UCSD-AML1 (cell line): ENCODE measurements around the gene CHRNA1.

Experiments
- DNase-seq: peaks from one replicate; lab custom pipeline; 2025; ENCODE audit not compliant: unreplicated experiment; lab: John Stamatoyannopoulos, UW

CHRNA1 gene

DNA sequence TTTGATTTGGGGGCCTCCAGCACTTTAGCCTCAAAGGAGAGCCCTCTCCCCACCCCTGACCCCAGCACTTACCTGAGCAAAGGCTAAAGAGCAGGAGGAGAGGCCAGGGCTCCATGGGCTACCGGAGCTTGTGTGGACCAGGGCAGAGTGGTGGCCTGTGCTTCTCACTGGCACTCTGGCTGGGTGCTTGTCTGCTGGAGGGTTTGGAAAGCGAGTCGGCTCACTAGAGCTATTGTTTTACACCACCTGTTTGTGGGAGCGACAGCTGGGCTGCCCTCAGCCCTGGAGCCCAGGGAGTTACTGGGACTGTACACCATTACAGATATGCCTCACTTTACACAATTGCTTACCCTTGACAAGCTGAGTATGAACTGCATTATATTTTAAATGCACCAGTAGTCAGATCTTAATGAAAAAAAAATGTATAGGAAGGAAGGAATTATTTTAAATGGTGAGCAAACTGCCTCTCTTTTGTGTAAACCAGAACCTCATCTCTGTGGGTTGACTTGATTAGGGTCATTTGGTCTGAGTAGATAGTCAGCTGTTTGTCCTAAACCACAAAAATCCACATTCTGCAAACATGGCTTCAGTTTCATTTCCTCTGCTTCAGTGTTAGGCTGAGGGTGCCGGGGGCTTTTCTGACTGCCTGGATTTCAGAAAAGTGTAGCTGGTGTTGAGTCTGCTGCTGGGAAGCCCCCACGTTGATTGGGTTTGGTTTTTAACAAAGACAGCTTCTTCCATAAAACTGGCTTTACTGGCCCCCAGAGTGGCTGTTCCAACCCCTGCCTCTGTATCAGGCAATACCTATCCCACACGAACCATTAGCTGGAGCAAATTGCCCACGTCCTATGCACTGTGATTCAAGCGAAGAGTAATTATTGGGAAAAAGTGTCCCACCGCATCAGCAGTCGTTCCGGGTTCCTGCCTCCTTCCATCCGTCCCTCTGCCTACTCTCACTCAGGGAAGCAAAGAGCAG lies at the start of gene CHRNA1:
TSS of gene CHRNA1 (minus strand) at position 193 of the 976 bp plus-strand sequence. CDS start at position 115, 78 bp downstream.
- no peak for DNase-seq

DNA sequence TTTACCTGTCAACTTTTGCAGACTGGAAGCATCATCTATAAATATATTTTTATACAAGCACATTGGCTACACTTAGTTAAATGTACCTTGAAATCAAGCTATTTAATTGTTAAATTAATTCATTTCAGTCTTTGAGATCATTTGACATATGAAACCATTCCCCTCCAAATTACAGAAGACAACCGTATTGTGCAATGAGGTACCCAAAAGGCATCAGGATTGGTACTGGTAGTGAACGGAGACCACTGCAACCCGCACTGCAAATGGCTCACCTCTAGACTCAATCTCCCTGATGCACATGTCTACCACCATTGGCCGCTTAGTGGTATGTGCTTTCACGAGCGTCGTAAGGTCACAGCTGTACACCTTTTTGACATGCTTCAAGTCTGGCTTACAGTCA lies 47.8 kb upstream of the CHRNA1 start:
- DNase-seq = no peak

DNA sequence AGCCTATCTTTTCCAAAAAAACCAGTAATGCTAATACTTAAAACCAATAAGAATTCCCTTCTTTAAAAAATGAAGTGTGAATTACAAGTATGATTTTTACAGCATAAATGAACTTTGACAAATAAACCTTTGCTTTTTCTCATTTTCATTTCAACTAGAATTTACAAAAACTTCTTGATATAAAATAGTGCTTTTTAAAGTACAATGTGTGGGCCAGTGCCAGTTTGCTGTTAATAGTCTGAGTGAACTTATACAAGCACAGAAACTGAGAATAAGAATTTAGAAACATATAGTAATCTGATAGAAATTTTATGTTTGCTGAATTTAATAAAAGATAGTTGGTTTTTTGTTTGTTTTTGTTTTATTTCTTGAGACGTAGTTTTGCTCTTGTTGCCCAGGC lies 43.7 kb upstream of the CHRNA1 start:
- no peak for DNase-seq

DNA sequence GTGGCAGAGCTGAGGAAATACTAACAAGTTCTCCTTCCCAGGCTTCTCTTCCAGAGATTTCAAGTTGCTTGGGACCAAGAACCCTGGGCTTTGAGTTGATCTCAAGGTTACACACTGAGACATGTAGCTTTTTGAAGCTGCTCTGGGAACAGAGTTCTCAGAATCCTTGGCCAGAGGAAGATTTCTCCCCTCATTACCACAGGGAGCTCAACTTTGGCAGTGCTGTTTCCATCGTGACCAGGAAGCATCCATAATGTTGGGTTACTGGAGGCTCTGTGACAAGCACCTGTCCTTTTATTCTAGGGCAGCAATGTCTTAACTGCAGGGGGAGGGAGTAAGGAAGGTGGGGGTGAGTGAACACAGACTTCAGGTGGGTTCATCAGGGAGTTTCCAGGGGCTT lies 41.5 kb upstream of the CHRNA1 start:
- no peak for DNase-seq

DNA sequence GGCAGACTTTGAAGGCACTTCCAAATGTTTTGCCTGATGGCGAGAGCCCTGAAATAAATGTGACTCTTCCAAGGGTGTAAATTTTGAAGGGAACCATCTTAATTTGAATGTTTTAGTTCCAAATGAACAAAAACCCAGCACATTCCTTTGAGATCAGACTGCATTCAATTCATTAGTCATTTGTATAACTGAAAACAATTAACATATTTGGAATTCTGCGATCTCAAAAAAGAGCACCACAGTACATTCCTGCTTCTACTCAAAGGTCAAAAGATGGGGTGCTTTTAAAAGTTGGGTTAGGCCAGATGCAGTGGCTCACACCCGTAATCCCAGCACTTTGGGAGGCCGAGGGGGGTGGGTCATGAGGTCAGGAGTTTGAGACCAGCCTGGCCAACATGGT lies 38.2 kb upstream of the CHRNA1 start:
- DNase-seq = no peak

DNA sequence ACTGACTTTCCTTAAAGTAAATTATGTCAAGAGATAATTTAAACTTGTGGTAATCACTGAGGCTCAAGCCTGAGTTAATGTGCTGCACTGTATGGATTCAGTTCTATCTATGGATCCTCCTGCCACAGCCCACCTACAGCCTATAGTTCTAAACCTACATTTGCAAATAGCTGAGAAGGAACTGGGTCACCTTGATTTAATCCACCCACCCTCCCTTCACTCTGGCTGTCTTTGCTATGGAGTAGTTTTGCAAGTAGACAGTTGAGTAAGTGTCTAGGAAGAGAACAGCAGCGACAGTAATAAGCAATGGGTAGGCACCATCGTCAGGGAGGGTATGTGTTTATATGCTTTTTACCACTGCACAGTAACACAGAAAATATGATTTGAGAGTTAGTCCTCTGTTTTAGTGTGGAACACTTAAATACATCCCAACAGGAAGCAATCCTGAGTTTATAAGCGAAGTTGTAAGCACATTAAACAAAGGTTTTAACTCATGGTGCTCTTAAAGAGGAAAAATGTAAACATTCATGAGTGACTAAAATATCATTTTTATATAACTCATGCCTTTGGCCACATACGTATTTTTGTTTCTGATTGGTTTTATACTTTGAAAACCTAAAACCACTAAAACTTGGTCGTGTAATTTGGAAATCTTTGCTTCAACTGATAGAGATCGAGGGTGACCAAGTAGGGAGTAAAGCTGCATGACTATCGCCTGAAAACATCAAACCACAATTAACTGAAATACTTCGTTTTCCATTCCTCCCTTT lies 36.3 kb upstream of the CHRNA1 start:
- DNase-seq = no peak

DNA sequence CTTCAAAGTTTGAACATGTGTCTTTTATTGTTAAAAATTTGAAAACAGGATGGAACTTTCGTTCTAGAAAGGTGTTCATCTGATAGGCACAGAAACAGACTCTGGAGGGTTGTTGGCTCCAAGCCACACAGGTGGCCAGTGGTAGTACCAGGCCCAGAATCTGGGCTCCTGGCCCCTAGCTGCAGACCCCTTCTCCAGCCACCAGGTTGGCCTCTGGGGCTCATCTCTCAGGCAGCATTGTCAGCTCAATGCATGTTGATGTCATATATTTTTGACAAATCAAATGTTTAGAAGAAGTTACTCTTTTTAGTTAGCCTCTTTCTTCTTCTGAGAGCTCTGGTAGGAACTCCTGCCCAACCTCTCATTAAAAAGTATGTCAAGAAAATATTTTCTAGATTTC lies 34.5 kb upstream of the CHRNA1 start:
- DNase-seq = no peak

DNA sequence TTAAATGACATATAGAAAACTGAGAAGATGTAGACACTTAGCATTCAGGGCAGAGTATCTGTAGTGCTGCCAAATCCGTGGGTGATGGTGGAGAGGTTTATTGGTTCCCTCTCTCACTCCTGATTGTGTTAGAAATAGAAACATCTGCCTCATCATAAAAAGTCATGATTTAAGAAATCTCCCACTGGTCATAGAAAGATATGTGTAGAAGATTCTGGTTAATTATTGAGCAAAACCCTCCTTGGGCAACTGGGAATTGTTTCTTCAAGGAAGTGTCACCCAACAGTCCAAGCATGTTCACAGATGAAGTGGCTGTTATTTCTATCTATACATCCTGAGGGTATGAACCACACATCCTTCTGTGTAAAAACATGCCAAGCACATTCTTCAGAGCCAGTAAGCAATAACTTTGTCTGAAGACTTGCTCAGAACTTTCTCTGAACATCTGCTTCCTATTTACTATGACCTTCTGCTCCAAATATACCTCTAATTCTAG lies 33.6 kb upstream of the CHRNA1 start:
- DNase-seq = no peak

DNA sequence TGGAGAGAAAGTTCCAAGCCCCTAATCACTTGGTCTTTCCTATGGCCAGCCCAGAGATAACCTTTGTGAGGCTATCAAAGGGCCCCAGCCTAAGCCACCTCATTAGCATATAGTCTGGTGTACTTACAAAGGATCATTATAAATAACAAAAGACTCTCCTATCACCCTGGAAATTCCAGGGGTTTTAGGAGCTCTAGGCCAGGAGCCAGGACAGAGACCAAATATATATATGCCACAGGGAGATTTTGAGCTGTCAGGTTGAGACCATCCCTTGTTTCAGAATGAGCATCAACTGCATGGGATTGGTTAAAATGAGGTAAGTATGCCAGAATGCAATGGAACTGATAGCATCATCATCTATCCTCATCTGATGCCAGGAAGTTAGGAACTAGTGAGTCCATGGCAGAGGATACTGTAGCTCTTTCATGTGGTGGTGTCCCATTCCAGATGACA lies 32.1 kb upstream of the CHRNA1 start:
- DNase-seq = no peak

DNA sequence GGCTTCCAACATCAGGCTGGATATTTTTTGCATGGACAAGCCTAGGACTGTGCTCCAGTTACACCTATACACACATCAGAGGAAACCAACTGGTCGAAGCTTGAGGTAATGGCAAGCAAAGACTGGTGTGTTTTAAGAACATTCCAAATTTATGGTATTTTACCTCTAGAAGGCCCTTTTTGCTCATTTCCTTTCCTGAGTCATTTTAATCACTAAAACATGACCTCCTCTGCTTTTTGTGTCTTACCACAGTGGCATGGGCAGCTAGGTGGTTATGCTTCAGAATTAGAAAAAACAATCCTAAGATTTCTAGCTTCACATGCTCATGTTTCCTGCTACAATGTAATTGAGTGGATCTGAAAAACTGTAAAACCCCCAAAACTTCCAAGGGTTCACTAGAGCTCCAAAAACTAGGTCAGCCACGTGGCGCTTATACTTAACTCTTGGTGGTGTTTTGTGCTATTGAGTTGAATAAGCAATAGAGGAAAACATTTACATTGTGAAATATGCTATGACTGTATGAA lies 30.6 kb upstream of the CHRNA1 start:
- no peak for DNase-seq

DNA sequence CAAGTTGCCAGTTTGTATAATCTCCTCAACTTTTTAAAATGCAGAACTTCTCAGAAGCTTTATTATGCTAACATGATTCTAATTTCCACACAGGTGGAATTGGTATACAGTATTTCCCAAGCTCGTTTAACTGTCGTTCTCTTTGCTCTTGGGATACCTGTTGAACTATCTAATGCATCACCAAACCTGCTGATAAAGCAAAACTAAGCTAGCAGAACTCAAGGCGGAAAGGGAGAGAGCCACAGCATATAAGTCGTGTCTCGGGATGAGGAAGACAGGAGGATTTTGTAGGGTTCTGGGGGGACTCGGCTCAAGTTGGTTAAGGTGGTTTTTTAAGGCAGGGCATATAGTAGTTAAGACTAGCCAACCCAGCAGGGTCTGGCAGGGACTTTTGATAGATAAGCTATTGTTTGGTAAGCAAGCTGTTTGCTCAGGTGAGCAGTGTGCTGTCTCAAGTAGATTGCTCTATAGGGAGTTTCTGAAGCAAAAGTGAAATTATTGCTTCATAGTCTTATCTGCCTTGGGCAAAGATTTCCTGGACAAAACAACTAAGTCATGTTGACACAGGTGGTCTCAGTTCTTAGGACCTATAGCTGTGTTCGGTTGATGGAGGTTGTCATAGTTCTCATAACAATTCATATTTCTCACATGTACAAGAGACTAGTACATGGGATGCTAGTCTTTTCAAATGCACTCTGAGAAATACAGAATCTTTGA lies 28.2 kb upstream of the CHRNA1 start:
- no peak for DNase-seq

DNA sequence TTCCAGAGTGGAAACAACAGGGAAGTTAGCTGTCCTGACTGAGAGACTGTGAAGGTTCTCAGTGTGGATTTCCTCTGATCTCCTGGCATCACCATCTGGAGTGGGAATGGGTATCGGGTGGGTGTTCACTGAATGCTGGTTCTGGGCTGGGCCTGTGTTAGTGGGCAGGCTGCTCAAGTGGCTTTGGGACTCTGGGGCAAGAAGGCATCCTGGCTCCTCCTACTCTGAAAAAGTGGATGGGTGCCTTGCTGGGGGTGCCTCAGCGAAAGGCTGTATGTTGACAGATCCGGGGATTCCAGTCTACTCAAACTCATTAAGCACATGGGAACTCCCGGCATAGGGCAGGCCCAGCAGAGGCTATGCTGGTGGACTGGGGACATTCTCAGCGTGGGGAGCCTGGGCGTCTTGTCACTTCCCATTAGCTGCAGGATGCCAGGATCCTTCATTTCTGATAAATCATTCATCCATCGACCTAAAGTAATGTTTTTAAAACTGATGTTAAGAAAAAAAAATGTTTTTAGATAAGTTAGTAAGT lies 27.5 kb upstream of the CHRNA1 start:
- DNase-seq = no peak

DNA sequence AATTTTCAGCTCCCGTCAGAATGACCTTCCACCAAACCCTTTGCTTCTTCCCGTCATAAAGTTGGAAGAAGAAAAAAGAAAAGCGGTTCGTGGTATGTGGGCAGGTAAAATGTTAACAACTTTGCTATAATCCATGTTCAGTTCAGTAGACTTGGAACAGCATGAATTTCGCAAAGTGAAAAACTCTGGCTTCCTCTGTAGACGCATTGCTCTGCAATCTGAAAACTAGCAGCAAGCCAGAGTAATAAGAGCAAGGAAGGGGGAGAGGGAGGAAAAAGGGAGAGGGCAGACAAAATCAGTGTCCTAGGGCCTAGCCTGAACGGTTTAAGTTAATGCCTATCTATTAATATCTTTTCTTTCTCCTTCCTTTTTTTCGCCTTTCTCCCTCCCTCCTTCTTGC lies 26.7 kb upstream of the CHRNA1 start:
- no peak for DNase-seq

DNA sequence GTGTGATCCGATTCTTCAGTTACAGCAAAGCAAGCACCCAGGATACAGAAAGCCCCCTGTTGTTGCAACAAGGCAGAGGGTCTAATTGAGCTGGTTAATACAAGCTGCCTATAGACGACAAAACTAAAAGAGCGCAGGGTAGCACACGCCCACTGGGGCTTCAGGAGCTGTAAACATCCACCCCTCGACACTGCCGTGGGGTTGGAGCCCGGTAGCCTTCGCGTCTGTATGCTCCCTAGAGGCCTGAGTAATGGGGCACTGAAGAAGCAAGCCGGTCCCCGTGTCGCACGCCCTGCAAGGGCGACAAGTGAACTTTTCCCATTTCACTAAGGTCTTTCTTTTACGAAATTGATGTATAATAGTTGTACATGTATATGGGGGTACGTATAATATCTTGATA lies 24.7 kb upstream of the CHRNA1 start:
- no peak for DNase-seq

DNA sequence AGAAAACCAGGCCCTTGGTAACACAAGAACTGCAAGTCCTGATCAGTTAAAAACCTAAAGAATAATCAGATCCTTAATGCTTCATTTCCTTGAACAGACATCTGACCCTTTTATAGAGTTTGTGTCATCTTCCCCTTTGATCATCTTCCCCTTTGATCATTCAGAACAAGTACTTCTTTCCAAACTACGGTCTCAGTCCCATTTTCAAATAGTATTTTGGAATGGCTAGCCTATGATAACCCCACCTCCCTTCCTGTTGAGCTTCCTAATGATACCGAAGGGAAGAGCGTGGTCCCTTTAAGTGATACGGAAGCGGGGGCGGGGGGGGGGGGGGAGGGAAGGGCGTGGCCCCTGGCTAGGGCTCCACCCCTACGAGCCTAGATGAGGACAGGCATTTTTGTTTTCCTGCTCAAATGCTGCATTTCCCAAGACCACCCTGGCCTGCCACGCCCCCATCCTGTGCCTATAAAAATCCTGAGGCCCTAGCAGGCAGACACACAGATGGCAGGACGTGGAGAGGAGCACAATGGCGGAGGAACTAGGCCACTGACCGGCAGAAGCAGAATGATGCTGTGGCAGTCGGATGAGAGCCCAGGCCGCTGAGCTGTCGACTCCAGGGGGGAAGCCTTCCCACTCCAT lies 24.1 kb upstream of the CHRNA1 start:
- DNase-seq = no peak

DNA sequence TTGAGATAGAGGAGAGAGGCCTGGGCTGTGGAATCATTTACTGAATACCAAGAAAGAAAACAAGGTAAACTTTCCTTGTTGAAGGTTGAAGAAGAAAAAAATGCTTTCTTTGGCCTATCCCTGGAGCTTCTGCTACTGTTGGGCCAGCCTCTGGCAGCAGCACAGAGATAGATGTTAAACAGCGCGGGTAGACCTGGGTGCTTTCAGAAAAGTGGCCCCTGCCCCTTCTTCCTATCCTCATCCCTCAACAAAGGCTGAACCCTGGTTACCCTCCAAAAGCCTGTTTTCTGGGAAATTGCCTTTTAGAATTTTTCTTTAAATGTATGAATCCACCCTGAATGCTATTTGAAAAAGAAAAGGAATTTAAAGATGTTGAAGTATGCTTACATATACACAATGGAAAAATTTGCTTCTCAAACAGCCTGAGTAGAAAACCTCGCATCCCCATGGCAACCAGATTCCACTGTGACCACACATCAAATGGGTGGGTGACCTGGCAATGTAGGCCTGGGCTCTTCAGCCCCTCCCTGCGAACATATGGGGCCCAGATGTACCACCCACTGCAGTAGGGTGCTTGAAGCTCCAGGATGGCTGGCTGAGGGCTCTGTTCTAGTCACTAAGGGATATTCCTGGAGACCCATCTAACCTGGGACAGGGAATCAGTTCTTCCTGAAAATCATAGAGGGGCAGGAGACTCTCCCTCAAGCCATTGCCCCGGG lies 23.4 kb upstream of the CHRNA1 start:
- DNase-seq = no peak

DNA sequence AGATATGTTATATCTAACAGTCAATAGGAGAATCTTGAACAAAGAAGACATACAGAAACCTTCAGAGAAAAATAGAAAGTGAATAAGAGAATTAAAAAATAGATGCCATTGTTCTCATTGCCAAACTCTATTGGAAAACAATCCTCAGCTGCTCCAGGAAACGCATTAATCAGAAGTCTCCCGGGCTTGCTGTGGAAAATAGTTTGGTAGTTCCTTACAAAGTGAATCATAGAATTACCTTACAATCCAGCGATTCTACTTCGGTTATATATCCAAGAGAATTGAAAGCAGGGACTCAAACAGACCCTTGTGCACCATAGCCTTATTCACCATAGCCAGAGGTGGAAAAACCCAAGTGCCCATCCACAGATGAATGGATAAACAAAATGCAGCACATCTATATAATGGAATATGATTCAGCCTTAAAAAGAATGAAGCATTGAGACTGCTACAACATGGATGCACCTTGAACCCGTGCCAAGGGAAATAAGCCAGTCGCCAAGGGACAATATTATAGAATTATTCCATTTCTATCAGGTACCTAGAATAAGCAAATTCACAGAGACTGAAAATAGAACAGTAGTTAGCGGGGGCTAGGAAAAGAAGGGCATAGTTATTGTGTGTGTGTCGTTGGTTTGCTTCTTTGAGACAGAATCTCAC lies 21.9 kb upstream of the CHRNA1 start:
- DNase-seq = no peak

DNA sequence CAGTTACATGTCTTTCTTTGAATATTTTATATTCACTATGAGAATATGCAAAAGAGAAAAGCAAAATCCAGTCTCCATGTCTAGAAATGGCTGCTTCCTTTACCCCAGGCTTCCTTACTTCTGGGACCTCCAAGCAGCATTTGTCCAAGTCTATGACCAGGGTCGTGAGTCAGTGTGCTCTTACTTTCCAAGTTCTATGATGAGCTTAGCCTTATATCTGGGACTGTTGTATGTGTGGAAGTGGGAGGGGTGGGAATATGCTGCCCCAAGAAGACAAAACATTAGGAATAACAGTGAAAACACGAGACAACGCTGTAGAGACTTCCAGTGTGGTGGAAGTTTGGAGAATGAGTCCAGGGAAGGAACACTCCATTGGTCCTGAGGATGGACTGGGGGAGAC lies 21.2 kb upstream of the CHRNA1 start:
- DNase-seq = no peak

DNA sequence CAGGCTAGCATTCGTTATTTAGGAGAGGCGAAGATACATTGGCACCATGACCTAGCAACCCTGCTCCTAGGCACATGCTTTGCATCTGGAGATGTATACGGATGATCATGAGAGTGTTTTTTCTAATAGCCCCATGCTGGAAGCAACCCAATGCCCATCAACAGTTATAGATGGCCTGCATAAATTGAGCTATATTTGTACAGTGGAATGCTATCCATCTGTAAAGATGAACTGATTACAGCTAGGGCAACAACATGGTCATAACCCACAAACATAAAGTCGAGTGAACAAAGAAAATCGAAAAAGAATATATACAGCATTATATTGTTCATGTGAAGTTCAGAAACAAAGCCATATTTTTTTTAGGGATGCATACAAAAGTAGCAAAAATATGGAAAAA lies 20.6 kb upstream of the CHRNA1 start:
- no peak for DNase-seq
